ENCODE results near the gene TOMM22.

DNA sequence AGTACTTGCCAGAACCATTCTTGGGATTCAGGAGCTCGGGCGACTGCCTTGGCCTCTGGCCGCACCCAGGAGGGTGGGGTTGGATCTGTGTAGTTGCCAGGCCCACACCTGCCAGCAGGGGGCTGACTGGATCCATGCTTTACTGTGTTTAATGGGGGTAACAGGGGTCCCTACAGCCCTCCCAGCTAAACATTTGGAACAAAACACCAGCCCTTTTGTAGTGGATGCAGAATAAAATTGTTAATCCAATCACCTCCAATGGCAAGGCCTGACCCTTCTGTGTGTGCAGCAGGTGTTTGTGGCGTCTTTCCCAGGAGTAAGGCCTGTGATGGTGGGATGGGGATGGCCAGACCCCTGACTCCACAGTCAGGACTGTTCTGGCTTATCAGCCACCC lies 51.6 kb downstream of the TOMM22 start:
- TF ChIP-seq CTCF (conservative IDR thresholded peaks at IDR 0.05; ENCODE audit: low read depth in 2 of 2) (peak; percentile 74 to 83), JUNB (IDR thresholded peaks at IDR 0.05; ENCODE audit: unreplicated experiment) (no peak), REST (IDR thresholded peaks at IDR 0.05; ENCODE audit: unreplicated experiment) (no peak), EZH2phosphoT487 (IDR thresholded peaks at IDR 0.05; ENCODE audit: unreplicated experiment) (no peak)

All from GM23338 (cell line).